HepG2 (cell line): Measurements from ENCODE around the gene C22orf39. TPM values are rescaled to one million over a fixed set of nuclear protein-coding genes. Genes with fewer than 3 reads are reported as not detected.

ENCODE experiments used
- ATAC-seq: fragments of 200-7000 bp; cut with Tn5 transposase; 3 replicates; pipeline ENCODE4 v1.9.1; 2020; ENCODE audit warnings: mild to moderate bottlenecking, moderate library complexity
- BruUV-seq: library from RNA; stranded (reverse); fragments of 400-500 nt; replicated peaks from 2 replicates; lab custom pipeline; 2021; lab: Mats Ljungman, UMichigan
- CTCF ChIA-PET: fragments of 300-600 bp; formaldehyde crosslinking; extraction: SDS; loops from one replicate; lab custom pipeline; 2021; ENCODE audit warnings: low total read pairs, inconsistent platforms, low intra/inter-chr PET ratio; lab: Yijun Ruan, JAX
- POLR2A ChIA-PET: fragments of 350-600 bp; sonication (Branson Sonifier 250); formaldehyde crosslinking; loops from one replicate; lab custom pipeline; 2020; ENCODE audit warnings: antibody characterized with exemption, inconsistent platforms; lab: Yijun Ruan, JAX
- DNase-seq: peaks from one replicate; pipeline ENCODE4 v3.0.0-alpha.2; 2015; ENCODE audit warnings: low spot score
- FAIRE-seq: peaks from 3 replicates; lab custom pipeline; 2011; peaks lifted over from hg19 to GRCh38; lab: Jason Lieb, UNC
- H2AFZ ChIP-seq: one replicate; pipeline ENCODE4 v1.6.1; 2011; ENCODE audit warnings: low read length, inconsistent platforms
- H3K27ac ChIP-seq: fragments of 300-600 bp; 3 replicates; pipeline ENCODE4 v1.8.0; 2011; ENCODE audit warnings: mixed run types, mild to moderate bottlenecking, mixed read lengths, low read length, inconsistent platforms; ENCODE audit not compliant: insufficient read depth; ENCODE audit errors: extremely low read length
- H3K27me3 ChIP-seq, 2 experiments: fragments of 200-600 bp in 1 of 2; 2 replicates in 1 of 2; 3 replicates in 1 of 2; pipeline versions ENCODE4 v1.6.0 to v1.8.0; 2011; ENCODE audit warnings: low read length in 2 of 2, mild to moderate bottlenecking in 2 of 2, moderate library complexity in 2 of 2, inconsistent platforms in 1 of 2; ENCODE audit not compliant: insufficient read depth in 2 of 2, control insufficient read depth in 1 of 2
- H3K36me3 ChIP-seq, 2 experiments: fragments of 200-600 bp in 1 of 2; replicated peaks in 1 of 2; 2 replicates in 1 of 2; 3 replicates in 1 of 2; pipeline versions ENCODE4 v1.5.1 to v1.8.0; 2011; ENCODE audit warnings: low read length in 2 of 2, inconsistent platforms in 1 of 2; ENCODE audit not compliant: insufficient read depth in 2 of 2, control insufficient read depth in 1 of 2
- H3K4me1 ChIP-seq: 2 replicates; pipeline ENCODE4 v1.5.1; 2012; ENCODE audit warnings: low read length, inconsistent platforms; ENCODE audit not compliant: insufficient read depth
- H3K4me2 ChIP-seq: 2 replicates; pipeline ENCODE4 v1.6.0; 2011; ENCODE audit warnings: low read depth, low read length, inconsistent platforms
- H3K4me3 ChIP-seq, 3 experiments: fragments of 200-600 bp in 1 of 3; sonication (generic), shearing (Covaris generic) in 1 of 3; replicated peaks in 1 of 3; 2 replicates each; pipeline ENCODE4 v1.5.1; 2011 to 2016; ENCODE audit warnings: low read length in 3 of 3, inconsistent platforms in 2 of 3, low read depth in 2 of 3, mild to moderate bottlenecking in 2 of 3, control low read depth in 1 of 3, mixed read lengths in 1 of 3; ENCODE audit not compliant: insufficient read depth in 1 of 3
- H3K79me2 ChIP-seq: one replicate; pipeline ENCODE4 v1.6.1; 2011; ENCODE audit warnings: low read length, inconsistent platforms; ENCODE audit not compliant: insufficient read depth
- H3K9ac ChIP-seq: 2 replicates; pipeline ENCODE4 v1.6.0; 2011; ENCODE audit warnings: mild to moderate bottlenecking, low read depth, low read length, inconsistent platforms; ENCODE audit not compliant: insufficient read depth
- H3K9me3 ChIP-seq: 2 replicates; pipeline ENCODE4 v1.5.1; 2012; ENCODE audit warnings: mild to moderate bottlenecking, low read length
- H4K20me1 ChIP-seq: 2 replicates; pipeline ENCODE4 v1.6.0; 2011; ENCODE audit warnings: inconsistent platforms, mild to moderate bottlenecking, low read length, moderate library complexity; ENCODE audit not compliant: insufficient read depth
- BORCS8-MEF2B ChIP-seq: sonication (generic); formaldehyde crosslinking; IDR thresholded peaks from 2 replicates; pipeline ENCODE4 v1.8.0; 2022; ENCODE audit warnings: mild to moderate bottlenecking, missing genetic modification reagents
- ESRRA ChIP-seq: sonication (generic); formaldehyde crosslinking; IDR thresholded peaks from 2 replicates; pipeline ENCODE4 v1.5.1; 2020; ENCODE audit warnings: mild to moderate bottlenecking, low read depth, missing genetic modification reagents
- HDAC6 ChIP-seq: fragments of 200-600 bp; sonication (generic); IDR thresholded peaks from 2 replicates; pipeline ENCODE4 v1.7.0; 2017; ENCODE audit warnings: mild to moderate bottlenecking, antibody characterized with exemption, low read length, low read depth
- MTA3 ChIP-seq: sonication (generic); formaldehyde crosslinking; IDR thresholded peaks from 2 replicates; pipeline ENCODE4 v1.4.0; 2020; ENCODE audit warnings: missing genetic modification reagents
- SNAI1 ChIP-seq: sonication (generic); formaldehyde crosslinking; IDR thresholded peaks from 2 replicates; pipeline ENCODE4 v1.5.0; 2020; ENCODE audit warnings: mild to moderate bottlenecking, missing genetic modification reagents, borderline replicate concordance
- SOX13 ChIP-seq, 3 experiments: fragments of 450-650 bp in 1 of 3; sonication (generic) in 1 of 3; formaldehyde crosslinking in 1 of 3; IDR thresholded peaks in 2 of 3; conservative IDR thresholded peaks in 1 of 3; 2 replicates each; pipeline versions ENCODE4 v1.5.0 to v1.6.1; 2016 to 2020; ENCODE audit warnings: antibody characterized with exemption in 1 of 3, mild to moderate bottlenecking in 1 of 3, missing compliant biosample characterization in 1 of 3, missing genetic modification reagents in 1 of 3, moderate library complexity in 1 of 3
- SSRP1 ChIP-seq: IDR thresholded peaks from 2 replicates; pipeline ENCODE4 v1.6.1; 2016; ENCODE audit warnings: control low read depth
- TEAD2 ChIP-seq: sonication (generic); formaldehyde crosslinking; IDR thresholded peaks from 2 replicates; pipeline ENCODE4 v1.9.0; 2021; ENCODE audit warnings: missing genetic modification reagents
- YY1 ChIP-seq: IDR thresholded peaks from 2 replicates; pipeline ENCODE4 v1.6.1; 2011; ENCODE audit warnings: low read length, low read depth, moderate library complexity, mild to moderate bottlenecking; ENCODE audit not compliant: insufficient read depth, insufficient replicate concordance
- ZNF101 ChIP-seq: sonication (generic); formaldehyde crosslinking; IDR thresholded peaks from 2 replicates; pipeline ENCODE4 v1.4.0; 2020; ENCODE audit warnings: mild to moderate bottlenecking, low read depth, missing genetic modification reagents, borderline replicate concordance
- ZNF253 ChIP-seq: sonication (generic); formaldehyde crosslinking; IDR thresholded peaks from 2 replicates; pipeline ENCODE4 v1.8.0; 2022; ENCODE audit warnings: mild to moderate bottlenecking, missing genetic modification reagents, borderline replicate concordance
- ZNF510 ChIP-seq: sonication (generic); formaldehyde crosslinking; IDR thresholded peaks from 2 replicates; pipeline ENCODE4 v1.4.0; 2020; ENCODE audit warnings: low read depth, mild to moderate bottlenecking, missing genetic modification reagents
- ZNF589 ChIP-seq: sonication (generic); formaldehyde crosslinking; conservative IDR thresholded peaks from 2 replicates; pipeline ENCODE4 v1.8.0; 2022; ENCODE audit warnings: mild to moderate bottlenecking, moderate library complexity, missing genetic modification reagents
- ZNF660 ChIP-seq: sonication (generic); formaldehyde crosslinking; IDR thresholded peaks from 2 replicates; pipeline ENCODE4 v1.5.1; 2020; ENCODE audit warnings: mild to moderate bottlenecking, low read depth, missing genetic modification reagents, borderline replicate concordance
- ZNF839 ChIP-seq: sonication (generic); formaldehyde crosslinking; IDR thresholded peaks from 2 replicates; pipeline ENCODE4 v1.4.0; 2020; ENCODE audit warnings: missing genetic modification reagents, mild to moderate bottlenecking, borderline replicate concordance
- ZSCAN12 ChIP-seq: sonication (generic); formaldehyde crosslinking; IDR thresholded peaks from 2 replicates; pipeline ENCODE4 v1.9.0; 2021; ENCODE audit warnings: mild to moderate bottlenecking, missing genetic modification reagents
- WGBS: methylation state at CpG from one replicate; pipeline ENCODE4 v1.1.6; 2017; ENCODE audit warnings: low lambda C conversion rate; 5-methylcytosine and 5-hydroxymethylcytosine counted together
- in situ Hi-C: cut with HindIII; loops from 2 replicates; pipeline ENCODE4 v1.10.0; 2017; ENCODE audit warnings: low pct_unique_long_range_greater_than_20kb; ENCODE audit not compliant: extremely low pct_ligation_motif_present
- intact Hi-C: fragments of 100-400 bp; cut with micrococcal nuclease; formaldehyde crosslinking; loops from one replicate; pipeline ENCODE4 v1.10.0; 2022; ENCODE audit not compliant: unreplicated experiment
- polyA plus RNA-seq, 8 experiments: library from polyadenylated mRNA; depleted of rRNA in 3 of 8; stranded (reverse) in 7 of 8; unstranded in 1 of 8; fragments of >200 nt; fragmentation: Illumina TruSeq in 4 of 8; extraction: Trizol in 4 of 8; gene quantifications; 2 replicates each; pipeline versions ENCODE4 v1.2.1 to v1.2.3, GENCODE V29; 2011 to 2016; ENCODE audit warnings: low read depth in 4 of 8, missing spikeins in 1 of 8, mixed read lengths in 1 of 8; ENCODE audit not compliant: insufficient read depth in 1 of 8
- total RNA-seq, 5 experiments: library from RNA; depleted of rRNA; stranded (reverse); fragments of >200 nt; fragmentation: Illumina TruSeq; extraction: Trizol; gene quantifications; 2 replicates each; pipeline ENCODE4 v1.2.3, GENCODE V29; 2016; ENCODE audit warnings: low read depth in 1 of 5
- TF ChIP-seq, protein P1 (sequence below): sonication (generic); formaldehyde crosslinking; IDR thresholded peaks from 2 replicates; pipeline ENCODE4 v1.4.0; 2020; ENCODE audit warnings: mild to moderate bottlenecking, missing genetic modification reagents
- TF ChIP-seq, protein P2 (sequence below): IDR thresholded peaks from 2 replicates; pipeline ENCODE4 v1.6.1; 2016; ENCODE audit warnings: low read depth, borderline replicate concordance

Gene C22orf39
- total and polyA plus RNA-seq, 2 of the 13 experiments (the other 11 are each of a cell fraction or from before 2014, with no cell fraction given), result 23.4 to 26.4 TPM

DNA sequence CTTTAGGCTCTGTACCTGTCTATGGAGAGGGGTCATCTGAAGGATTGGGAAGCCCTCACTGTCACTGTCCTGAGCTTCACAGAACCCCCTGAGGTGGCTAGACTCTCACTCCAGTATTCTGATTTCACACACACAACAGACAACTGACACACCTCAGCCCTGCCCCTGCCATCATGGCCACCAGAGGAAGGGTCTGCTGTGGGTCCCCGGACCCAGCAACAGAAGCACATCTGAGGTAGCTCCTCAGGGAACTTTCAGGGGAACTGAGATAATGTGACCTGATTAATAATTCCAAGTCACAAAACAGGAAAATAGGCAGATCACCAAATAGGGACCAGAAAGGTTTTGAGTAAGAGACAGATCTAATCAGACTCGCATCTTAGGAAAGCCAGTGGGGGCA is 7.5 kb upstream of the C22orf39 start:
- Histone ChIP-seq H3K9me3 (no peaks in the 10 kb centered on the region), H2AFZ (no peak overlapping the region), H3K36me3 (peaks cover 21 to 65% of the 10 kb centered on the region in 2 experiments; a peak in 4 of 5 replicates), H3K27ac (no peak overlapping the region), H3K79me2 (no peaks in the 10 kb centered on the region), H3K4me3 (no peak overlapping the region), H3K27me3 (no peaks in the 10 kb centered on the region), H3K9ac (no peak overlapping the region), H3K4me2 (no peak overlapping the region), H4K20me1 (no peaks in the 10 kb centered on the region), H3K4me1 (no peaks in the 10 kb centered on the region)
- TF ChIP-seq YY1 (no peak), MTA3 (CRISPR knock-in tag) (no peak), BORCS8-MEF2B (CRISPR knock-in tag) (no peak), ZNF253 (CRISPR knock-in tag) (no peak), ZNF660 (CRISPR knock-in tag) (no peak), TEAD2 (CRISPR knock-in tag) (no peak), ZSCAN12 (CRISPR knock-in tag) (no peak), SNAI1 (no peak)
- intact Hi-C loops (no loop called here), in situ Hi-C loops (no loop called here)
- POLR2A ChIA-PET, result no interaction called here
- FAIRE-seq, result no peak
- no TSS peak for BruUV-seq
- no peak for DNase-seq
- ATAC-seq, result no peak
- WGBS, result 100% methylated on average over 2 of the region's 2 CpGs
- CTCF ChIA-PET, result no interaction called here

DNA sequence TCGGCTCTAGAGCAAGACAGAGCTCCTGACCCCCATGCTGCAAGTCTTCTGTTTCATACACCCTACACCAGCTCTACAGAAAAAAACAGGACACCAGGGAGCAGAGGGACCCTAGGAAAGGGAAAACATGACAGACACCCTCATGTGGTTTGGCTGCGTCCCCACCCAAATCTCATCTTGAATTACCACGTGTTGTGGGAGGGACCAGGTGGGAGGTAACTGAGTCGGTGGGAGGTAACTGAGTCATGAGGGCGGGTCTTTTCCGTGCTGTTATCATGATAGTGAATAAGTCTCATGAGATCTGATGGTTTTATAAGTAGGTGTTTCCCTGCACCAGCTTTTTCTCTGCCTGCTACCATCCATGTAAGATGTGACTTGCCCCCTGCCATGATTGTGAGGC is 6.6 kb upstream of the C22orf39 start:
- ChIA-PET POLR2A (no interaction called here), CTCF (no interaction called here)
- no peak overlapping the region for H3K27ac ChIP-seq
- intact Hi-C loops (no loop called here), in situ Hi-C loops (no loop called here)
- H3K27me3 ChIP-seq, result no peaks in the 10 kb centered on the region
- peaks cover 3% of the 10 kb centered on the region for H3K4me1 ChIP-seq
- no peak overlapping the region for H2AFZ ChIP-seq
- H3K9me3 ChIP-seq, result no peaks in the 10 kb centered on the region
- DNase-seq (no peak), FAIRE-seq (no peak), ATAC-seq (no peak)
- no peaks in the 10 kb centered on the region for H4K20me1 ChIP-seq
- H3K9ac ChIP-seq, result no peak overlapping the region
- WGBS, result 97% methylated on average over 6 of the region's 6 CpGs
- BruUV-seq, result no TSS peak
- peaks cover 21 to 71% of the 10 kb centered on the region in 2 experiments; a peak in 4 of 5 replicates for H3K36me3 ChIP-seq
- no peak overlapping the region for H3K4me2 ChIP-seq
- H3K79me2 ChIP-seq, result no peaks in the 10 kb centered on the region
- no peak overlapping the region for H3K4me3 ChIP-seq
- no peak for TF ChIP-seq ZNF510 (CRISPR knock-in tag)
- no peak for TF ChIP-seq HDAC6
- TF ChIP-seq SOX13 (IDR thresholded peaks at IDR 0.05), result no peak
- no peak for TF ChIP-seq SOX13 (CRISPR knock-in tag; conservative IDR thresholded peaks at IDR 0.05 in 1 of 2, IDR thresholded peaks at IDR 0.05 in 1 of 2)
- TF ChIP-seq ESRRA (CRISPR knock-in tag), result no peak
- TF ChIP-seq ZNF589, result no peak
- TF ChIP-seq ZNF839, result no peak
- TF ChIP-seq, protein P1, sequence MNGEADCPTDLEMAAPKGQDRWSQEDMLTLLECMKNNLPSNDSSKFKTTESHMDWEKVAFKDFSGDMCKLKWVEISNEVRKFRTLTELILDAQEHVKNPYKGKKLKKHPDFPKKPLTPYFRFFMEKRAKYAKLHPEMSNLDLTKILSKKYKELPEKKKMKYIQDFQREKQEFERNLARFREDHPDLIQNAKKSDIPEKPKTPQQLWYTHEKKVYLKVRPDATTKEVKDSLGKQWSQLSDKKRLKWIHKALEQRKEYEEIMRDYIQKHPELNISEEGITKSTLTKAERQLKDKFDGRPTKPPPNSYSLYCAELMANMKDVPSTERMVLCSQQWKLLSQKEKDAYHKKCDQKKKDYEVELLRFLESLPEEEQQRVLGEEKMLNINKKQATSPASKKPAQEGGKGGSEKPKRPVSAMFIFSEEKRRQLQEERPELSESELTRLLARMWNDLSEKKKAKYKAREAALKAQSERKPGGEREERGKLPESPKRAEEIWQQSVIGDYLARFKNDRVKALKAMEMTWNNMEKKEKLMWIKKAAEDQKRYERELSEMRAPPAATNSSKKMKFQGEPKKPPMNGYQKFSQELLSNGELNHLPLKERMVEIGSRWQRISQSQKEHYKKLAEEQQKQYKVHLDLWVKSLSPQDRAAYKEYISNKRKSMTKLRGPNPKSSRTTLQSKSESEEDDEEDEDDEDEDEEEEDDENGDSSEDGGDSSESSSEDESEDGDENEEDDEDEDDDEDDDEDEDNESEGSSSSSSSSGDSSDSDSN, result no peak
- no peak for TF ChIP-seq SSRP1
- TF ChIP-seq, protein P2, sequence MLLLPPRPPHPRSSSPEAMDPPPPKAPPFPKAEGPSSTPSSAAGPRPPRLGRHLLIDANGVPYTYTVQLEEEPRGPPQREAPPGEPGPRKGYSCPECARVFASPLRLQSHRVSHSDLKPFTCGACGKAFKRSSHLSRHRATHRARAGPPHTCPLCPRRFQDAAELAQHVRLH, result no peak
- TF ChIP-seq ZNF101, result no peak
